Measurements from ENCODE around the gene PTGER3.

GRCh38 chr1:71001624-71002023, 46.0 kb downstream of the PTGER3 start:
- TF ChIP-seq CTCF (IDR thresholded peaks at IDR 0.05) (no peak), POLR2A (IDR thresholded peaks at IDR 0.05) (no peak)

Measured in upper lobe of left lung (tissue), 4 donors.